Measurements from ENCODE around the gene ZAP70.
A peak's percentile ranks its signal among the peaks of the same experiment; 100 is the strongest.

Gene ZAP70

DNA sequence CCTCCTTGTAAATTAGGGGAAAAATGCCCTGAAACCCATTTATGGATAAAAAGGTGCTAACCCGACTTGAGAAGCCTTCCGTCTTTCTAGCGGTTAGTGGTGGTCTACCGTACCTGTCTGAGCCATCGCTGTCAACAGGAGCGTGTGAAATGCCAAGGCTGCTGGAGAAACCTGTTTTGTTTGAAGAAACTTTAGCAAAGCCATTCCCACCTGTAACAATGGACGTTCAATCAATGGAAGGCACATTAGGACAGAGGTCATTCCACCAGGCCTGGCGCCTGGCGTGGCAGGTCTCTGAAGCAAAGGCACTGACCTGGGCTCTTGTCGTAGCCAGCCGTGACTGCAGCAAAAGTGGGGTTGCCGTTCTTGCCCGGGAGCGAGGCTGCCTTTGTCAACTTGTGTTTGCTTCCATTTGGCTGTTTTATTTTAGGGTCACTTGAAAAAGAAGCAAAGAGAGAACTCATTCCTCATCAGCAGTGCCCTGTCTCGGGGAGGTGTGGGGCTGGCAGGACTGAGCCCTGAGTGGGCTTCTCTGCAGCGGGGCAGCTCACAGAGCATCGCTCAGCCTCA is 47.2 kb downstream of the ZAP70 start:
- ChIA-PET POLR2A (ENCODE audit: low non-redundant PET) (no interaction called here), CTCF (no interaction called here)
- DNase-seq (ENCODE audit: low spot score), result no peak
- no peak for TF ChIP-seq CTCF (conservative IDR thresholded peaks at IDR 0.05; ENCODE audit: low read depth)
- H3K27ac ChIP-seq, result no peak overlapping the region

DNA sequence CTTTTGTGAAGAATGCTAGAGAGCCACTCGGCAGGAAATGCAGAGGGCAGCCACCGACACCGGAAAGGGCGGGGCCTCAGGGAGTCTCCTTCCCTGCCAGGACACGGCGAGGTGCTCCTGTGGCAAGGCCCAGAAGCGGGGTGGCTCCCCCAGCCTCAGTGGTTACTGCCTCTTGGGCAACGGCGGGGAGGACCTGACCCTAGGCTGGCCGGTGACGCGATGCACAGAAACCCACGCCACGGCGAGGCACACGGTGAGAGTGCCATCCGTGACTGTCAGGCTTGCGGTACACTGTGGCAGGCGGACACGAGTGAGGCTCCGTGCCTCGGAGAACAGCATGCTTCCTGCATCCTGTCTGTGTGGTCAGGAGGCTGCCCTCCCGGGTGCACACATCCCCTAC is 47.8 kb downstream of the ZAP70 start:
- ChIA-PET POLR2A (ENCODE audit: low non-redundant PET) (no interaction called here), CTCF (no interaction called here)
- no peak for TF ChIP-seq CTCF (conservative IDR thresholded peaks at IDR 0.05; ENCODE audit: low read depth)
- DNase-seq (ENCODE audit: low spot score), result no peak
- H3K27ac ChIP-seq, result no peak overlapping the region

GRCh38 chr2:97763176-97763845 is 49.9 kb downstream of the ZAP70 start:
- H3K27ac ChIP-seq, result 0 out of 2 replicates have a peak overlapping the region, but pooled peaks have one; percentile 1
- DNase-seq (ENCODE audit: low spot score), result no peak
- ChIA-PET CTCF (interaction anchor here (0.5 to 0.6 kb wide), 2 partner anchors 50 to 1700 kb away, joined by 3 read pairs; no protein-coding TSS in a partner anchor), POLR2A (ENCODE audit: low non-redundant PET) (no interaction called here)
- TF ChIP-seq CTCF (conservative IDR thresholded peaks at IDR 0.05; ENCODE audit: low read depth), result no peak

DNA sequence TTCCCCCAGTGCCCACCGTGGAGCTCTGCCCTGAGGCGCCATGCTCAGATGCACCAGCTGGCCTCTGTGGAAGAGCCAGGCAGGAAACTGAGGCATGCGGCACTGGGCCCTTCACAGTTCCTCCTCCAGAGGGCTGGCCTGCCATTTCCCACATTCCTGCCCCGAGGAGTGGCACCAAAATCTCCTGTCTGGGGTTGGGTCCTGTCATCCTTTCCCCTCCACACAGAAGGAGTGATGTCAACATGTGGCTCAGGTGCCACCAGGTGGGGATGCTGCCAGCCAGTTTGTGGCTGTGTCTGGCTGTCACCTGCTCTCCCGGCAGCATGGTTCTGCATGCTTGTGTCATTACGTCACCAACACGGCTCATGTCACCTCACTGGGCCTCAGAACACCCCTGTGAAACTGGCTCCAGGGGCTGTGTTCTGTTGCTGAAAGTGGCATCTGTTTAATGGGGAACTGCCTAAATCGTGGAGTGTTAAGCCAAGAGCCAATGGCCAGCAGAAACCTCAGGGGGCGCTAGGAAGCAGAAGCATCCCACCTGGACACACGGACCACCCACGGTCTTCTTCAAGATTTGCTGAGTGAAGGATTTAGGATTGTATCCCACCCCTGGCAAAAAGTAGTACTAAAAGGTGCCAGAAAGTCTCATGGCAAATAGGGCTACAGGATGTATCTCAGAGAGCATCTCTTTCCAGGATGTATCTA is 51.3 kb downstream of the ZAP70 start:
- CTCF ChIA-PET, result interaction anchor here (1.2 kb wide), 1 partner anchor 24 kb away, joined by 3 read pairs; no protein-coding TSS in a partner anchor
- POLR2A ChIA-PET (ENCODE audit: low non-redundant PET), result no interaction called here
- DNase-seq (ENCODE audit: low spot score), result no peak
- H3K27ac ChIP-seq, result no peak overlapping the region
- TF ChIP-seq CTCF (conservative IDR thresholded peaks at IDR 0.05; ENCODE audit: low read depth), result no peak

- no peak overlapping the region for H3K27ac ChIP-seq
- POLR2A ChIA-PET (ENCODE audit: low non-redundant PET), result no interaction called here
- no peak for TF ChIP-seq CTCF (conservative IDR thresholded peaks at IDR 0.05; ENCODE audit: low read depth)
- CTCF ChIA-PET, result no interaction called here
- no peak for DNase-seq (ENCODE audit: low spot score)
Measured at GRCh38 chr2:97765933-97766332, 52.6 kb downstream of the ZAP70 start.

- CTCF ChIA-PET, result interaction anchor here (0.6 kb wide), 1 partner anchor 517 kb away, joined by 3 read pairs; no protein-coding TSS in a partner anchor
- no peak overlapping the region for H3K27ac ChIP-seq
Measured at GRCh38 chr2:97766567-97766966, 53.2 kb downstream of the ZAP70 start.

More at GRCh38 chr2:97766567-97766966, 53.2 kb downstream of the ZAP70 start:
- DNase-seq (ENCODE audit: low spot score), result no peak
- TF ChIP-seq CTCF (conservative IDR thresholded peaks at IDR 0.05; ENCODE audit: low read depth), result no peak
- POLR2A ChIA-PET (ENCODE audit: low non-redundant PET), result interaction anchor here (1.0 kb wide), 1 partner anchor 7 kb away, joined by 3 read pairs; no protein-coding TSS in a partner anchor

All from RWPE1 (cell line).